WTC11 (cell line): ENCODE data around the gene REX1BD. TPM values are rescaled to one million over a fixed set of nuclear protein-coding genes. Genes with fewer than 3 reads are reported as not detected.

Source experiments
- ATF6 ChIP-seq: sonication (generic); formaldehyde crosslinking; IDR thresholded peaks from 2 replicates; pipeline ENCODE4 v1.8.1; 2023; ENCODE audit warnings: mild to moderate bottlenecking, missing genetic modification reagents
- E2F1 ChIP-seq: sonication (generic); formaldehyde crosslinking; IDR thresholded peaks from 2 replicates; pipeline ENCODE4 v1.8.0; 2022; ENCODE audit warnings: mild to moderate bottlenecking, missing genetic modification reagents
- ELF4 ChIP-seq: sonication (generic); formaldehyde crosslinking; IDR thresholded peaks from 2 replicates; pipeline ENCODE4 v1.8.1; 2022; ENCODE audit warnings: low read depth, mild to moderate bottlenecking, moderate library complexity, missing genetic modification reagents
- GABPB1 ChIP-seq: sonication (generic); formaldehyde crosslinking; IDR thresholded peaks from 2 replicates; pipeline ENCODE4 v1.8.1; 2023; ENCODE audit warnings: mild to moderate bottlenecking, missing genetic modification reagents
- GTF2I ChIP-seq: fragments of 250-450 bp; sonication (Bioruptor Pico); conservative IDR thresholded peaks from 2 replicates; pipeline ENCODE4 v1.4.0; 2021; ENCODE audit warnings: mild to moderate bottlenecking
- HMGXB4 ChIP-seq: sonication (generic); formaldehyde crosslinking; IDR thresholded peaks from 2 replicates; pipeline ENCODE4 v1.8.1; 2023; ENCODE audit warnings: mild to moderate bottlenecking, moderate library complexity, missing genetic modification reagents
- MLX ChIP-seq: sonication (generic); formaldehyde crosslinking; IDR thresholded peaks from 2 replicates; pipeline ENCODE4 v1.8.1; 2023; ENCODE audit warnings: mild to moderate bottlenecking, missing genetic modification reagents, moderate library complexity
- NR2C2 ChIP-seq: sonication (generic); formaldehyde crosslinking; IDR thresholded peaks from 2 replicates; pipeline ENCODE4 v1.8.0; 2022; ENCODE audit warnings: mild to moderate bottlenecking, missing genetic modification reagents
- SMAD3 ChIP-seq: sonication (generic); formaldehyde crosslinking; IDR thresholded peaks from 2 replicates; pipeline ENCODE4 v1.8.0; 2022; ENCODE audit warnings: missing genetic modification reagents, mild to moderate bottlenecking, borderline replicate concordance
- SOX15 ChIP-seq: fragments of 250-450 bp; sonication (Bioruptor Pico); IDR thresholded peaks from 2 replicates; pipeline ENCODE4 v1.9.0; 2021; ENCODE audit warnings: mild to moderate bottlenecking
- TP53 ChIP-seq: sonication (generic); formaldehyde crosslinking; IDR thresholded peaks from 2 replicates; pipeline ENCODE4 v1.8.1; 2023; ENCODE audit warnings: mild to moderate bottlenecking, missing genetic modification reagents
- ZMAT4 ChIP-seq: fragments of 250-450 bp; sonication (Bioruptor Pico); IDR thresholded peaks from 2 replicates; pipeline ENCODE4 v1.9.0; 2021; ENCODE audit warnings: mild to moderate bottlenecking
- ZNF219 ChIP-seq: sonication (generic); formaldehyde crosslinking; IDR thresholded peaks from 2 replicates; pipeline ENCODE4 v1.8.0; 2023; ENCODE audit warnings: missing genetic modification reagents, mild to moderate bottlenecking, borderline replicate concordance
- ZNF263 ChIP-seq: sonication (generic); formaldehyde crosslinking; IDR thresholded peaks from 2 replicates; pipeline ENCODE4 v1.8.1; 2022; ENCODE audit warnings: low read depth, mild to moderate bottlenecking, moderate library complexity, missing genetic modification reagents
- ZNF317 ChIP-seq: sonication (generic); formaldehyde crosslinking; IDR thresholded peaks from 2 replicates; pipeline ENCODE4 v1.8.1; 2023; ENCODE audit warnings: low read depth, mild to moderate bottlenecking, moderate library complexity, missing genetic modification reagents, borderline replicate concordance
- ZNF512 ChIP-seq: sonication (generic); formaldehyde crosslinking; IDR thresholded peaks from 2 replicates; pipeline ENCODE4 v1.8.1; 2022; ENCODE audit warnings: missing genetic modification reagents, borderline replicate concordance
- total RNA-seq: library from RNA; stranded (reverse); gene quantifications from 3 replicates; pipeline ENCODE4 v1.2.3, GENCODE V29; 2021
- TF ChIP-seq, protein P1 (sequence below): sonication (generic); formaldehyde crosslinking; IDR thresholded peaks from 2 replicates; pipeline ENCODE4 v1.8.0; 2022; ENCODE audit warnings: mild to moderate bottlenecking, missing genetic modification reagents
- TF ChIP-seq, protein P2 (sequence below): sonication (generic); formaldehyde crosslinking; IDR thresholded peaks from 2 replicates; pipeline ENCODE4 v1.8.0; 2022; ENCODE audit warnings: mild to moderate bottlenecking, missing genetic modification reagents
- TF ChIP-seq, protein P3 (sequence below): sonication (generic); formaldehyde crosslinking; IDR thresholded peaks from 2 replicates; pipeline ENCODE4 v1.8.1; 2022; ENCODE audit warnings: mild to moderate bottlenecking, moderate library complexity, missing genetic modification reagents
- TF ChIP-seq, protein P4 (sequence below): sonication (generic); formaldehyde crosslinking; IDR thresholded peaks from 2 replicates; pipeline ENCODE4 v1.8.1; 2023; ENCODE audit warnings: mild to moderate bottlenecking, missing genetic modification reagents, borderline replicate concordance

REX1BD gene
- total RNA-seq, 1 experiment from 2014 or later, result 90.2 TPM

DNA sequence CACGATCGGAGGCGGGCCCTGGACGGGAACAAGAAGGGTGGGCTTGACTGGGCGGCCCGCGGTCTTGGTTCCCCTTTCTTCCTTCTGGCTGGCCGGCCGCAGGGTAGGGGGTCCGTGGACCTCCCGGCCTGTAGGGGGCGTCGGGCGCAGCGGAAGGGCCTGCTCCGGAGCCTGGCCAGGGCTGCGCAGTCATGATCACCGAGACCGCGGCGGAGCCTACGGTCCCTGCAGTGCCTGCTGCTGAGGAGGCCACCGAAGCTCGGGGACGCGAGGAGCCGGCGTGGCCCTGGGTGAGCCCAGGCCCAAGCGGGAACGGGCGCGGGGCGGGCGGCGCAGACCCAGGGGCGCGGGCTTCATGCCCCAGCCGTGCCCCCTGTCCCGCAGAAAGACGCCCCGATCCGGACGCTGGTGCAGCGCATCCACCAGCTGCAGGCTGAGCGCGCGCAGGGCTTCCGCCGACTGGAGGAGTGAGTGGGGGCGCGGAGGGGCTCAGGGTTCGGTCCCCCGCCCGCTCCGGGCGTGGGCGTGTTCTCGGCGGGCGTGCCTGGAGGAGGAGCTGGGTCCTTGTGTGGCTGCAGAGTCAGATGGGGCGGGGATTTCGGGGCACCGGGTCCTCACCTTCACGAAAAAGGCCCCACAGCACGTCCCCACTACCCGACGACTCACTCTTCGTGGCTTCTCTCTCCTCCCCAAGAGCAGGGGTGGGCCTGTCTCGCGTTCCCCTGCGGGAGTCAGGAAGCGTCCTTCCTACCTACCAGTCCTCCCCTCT is at the start of gene REX1BD (continued):
- TF ChIP-seq ATF6 (CRISPR knock-in tag), result no peak
- TF ChIP-seq, protein P1, sequence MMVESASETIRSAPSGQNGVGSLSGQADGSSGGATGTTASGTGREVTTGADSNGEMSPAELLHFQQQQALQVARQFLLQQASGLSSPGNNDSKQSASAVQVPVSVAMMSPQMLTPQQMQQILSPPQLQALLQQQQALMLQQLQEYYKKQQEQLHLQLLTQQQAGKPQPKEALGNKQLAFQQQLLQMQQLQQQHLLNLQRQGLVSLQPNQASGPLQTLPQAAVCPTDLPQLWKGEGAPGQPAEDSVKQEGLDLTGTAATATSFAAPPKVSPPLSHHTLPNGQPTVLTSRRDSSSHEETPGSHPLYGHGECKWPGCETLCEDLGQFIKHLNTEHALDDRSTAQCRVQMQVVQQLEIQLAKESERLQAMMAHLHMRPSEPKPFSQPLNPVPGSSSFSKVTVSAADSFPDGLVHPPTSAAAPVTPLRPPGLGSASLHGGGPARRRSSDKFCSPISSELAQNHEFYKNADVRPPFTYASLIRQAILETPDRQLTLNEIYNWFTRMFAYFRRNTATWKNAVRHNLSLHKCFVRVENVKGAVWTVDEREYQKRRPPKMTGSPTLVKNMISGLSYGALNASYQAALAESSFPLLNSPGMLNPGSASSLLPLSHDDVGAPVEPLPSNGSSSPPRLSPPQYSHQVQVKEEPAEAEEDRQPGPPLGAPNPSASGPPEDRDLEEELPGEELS, result 0 out of 2 replicates have a peak, but pooled peaks have one; percentile 67
- 0 out of 2 replicates have a peak, but pooled peaks have one; percentile 39 for TF ChIP-seq NR2C2
- TF ChIP-seq, protein P2, sequence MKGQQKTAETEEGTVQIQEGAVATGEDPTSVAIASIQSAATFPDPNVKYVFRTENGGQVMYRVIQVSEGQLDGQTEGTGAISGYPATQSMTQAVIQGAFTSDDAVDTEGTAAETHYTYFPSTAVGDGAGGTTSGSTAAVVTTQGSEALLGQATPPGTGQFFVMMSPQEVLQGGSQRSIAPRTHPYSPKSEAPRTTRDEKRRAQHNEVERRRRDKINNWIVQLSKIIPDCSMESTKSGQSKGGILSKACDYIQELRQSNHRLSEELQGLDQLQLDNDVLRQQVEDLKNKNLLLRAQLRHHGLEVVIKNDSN (CRISPR knock-in tag), result 0 out of 2 replicates have a peak, but pooled peaks have one; percentile 49
- TF ChIP-seq ZNF219, result peak; percentile 85; the same call in 1 of the 2 replicates
- 0 out of 2 replicates have a peak, but pooled peaks have one; percentile 54 for TF ChIP-seq SMAD3 (CRISPR knock-in tag)
- TF ChIP-seq SOX15 (CRISPR knock-in tag), result no peak
- TF ChIP-seq GTF2I (CRISPR knock-in tag), result peak; percentile 91
- no peak for TF ChIP-seq MLX (CRISPR knock-in tag)
- no peak for TF ChIP-seq ZNF512 (CRISPR knock-in tag)
- peak; percentile 99 for TF ChIP-seq HMGXB4 (CRISPR knock-in tag)
- TF ChIP-seq ELF4 (CRISPR knock-in tag), result peak; percentile 91; the same call in 1 of the 2 replicates
- TF ChIP-seq, protein P3, sequence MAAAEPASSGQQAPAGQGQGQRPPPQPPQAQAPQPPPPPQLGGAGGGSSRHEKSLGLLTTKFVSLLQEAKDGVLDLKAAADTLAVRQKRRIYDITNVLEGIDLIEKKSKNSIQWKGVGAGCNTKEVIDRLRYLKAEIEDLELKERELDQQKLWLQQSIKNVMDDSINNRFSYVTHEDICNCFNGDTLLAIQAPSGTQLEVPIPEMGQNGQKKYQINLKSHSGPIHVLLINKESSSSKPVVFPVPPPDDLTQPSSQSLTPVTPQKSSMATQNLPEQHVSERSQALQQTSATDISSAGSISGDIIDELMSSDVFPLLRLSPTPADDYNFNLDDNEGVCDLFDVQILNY (CRISPR knock-in tag), result peak; percentile 90; the same call in 1 of the 2 replicates
- peak; percentile 53; the same call in 1 of the 2 replicates for TF ChIP-seq ZNF263 (CRISPR knock-in tag)
- no peak; the same call in 1 of the 2 replicates for TF ChIP-seq GABPB1 (CRISPR knock-in tag)
- TF ChIP-seq E2F1, result no peak
- TF ChIP-seq, protein P4, sequence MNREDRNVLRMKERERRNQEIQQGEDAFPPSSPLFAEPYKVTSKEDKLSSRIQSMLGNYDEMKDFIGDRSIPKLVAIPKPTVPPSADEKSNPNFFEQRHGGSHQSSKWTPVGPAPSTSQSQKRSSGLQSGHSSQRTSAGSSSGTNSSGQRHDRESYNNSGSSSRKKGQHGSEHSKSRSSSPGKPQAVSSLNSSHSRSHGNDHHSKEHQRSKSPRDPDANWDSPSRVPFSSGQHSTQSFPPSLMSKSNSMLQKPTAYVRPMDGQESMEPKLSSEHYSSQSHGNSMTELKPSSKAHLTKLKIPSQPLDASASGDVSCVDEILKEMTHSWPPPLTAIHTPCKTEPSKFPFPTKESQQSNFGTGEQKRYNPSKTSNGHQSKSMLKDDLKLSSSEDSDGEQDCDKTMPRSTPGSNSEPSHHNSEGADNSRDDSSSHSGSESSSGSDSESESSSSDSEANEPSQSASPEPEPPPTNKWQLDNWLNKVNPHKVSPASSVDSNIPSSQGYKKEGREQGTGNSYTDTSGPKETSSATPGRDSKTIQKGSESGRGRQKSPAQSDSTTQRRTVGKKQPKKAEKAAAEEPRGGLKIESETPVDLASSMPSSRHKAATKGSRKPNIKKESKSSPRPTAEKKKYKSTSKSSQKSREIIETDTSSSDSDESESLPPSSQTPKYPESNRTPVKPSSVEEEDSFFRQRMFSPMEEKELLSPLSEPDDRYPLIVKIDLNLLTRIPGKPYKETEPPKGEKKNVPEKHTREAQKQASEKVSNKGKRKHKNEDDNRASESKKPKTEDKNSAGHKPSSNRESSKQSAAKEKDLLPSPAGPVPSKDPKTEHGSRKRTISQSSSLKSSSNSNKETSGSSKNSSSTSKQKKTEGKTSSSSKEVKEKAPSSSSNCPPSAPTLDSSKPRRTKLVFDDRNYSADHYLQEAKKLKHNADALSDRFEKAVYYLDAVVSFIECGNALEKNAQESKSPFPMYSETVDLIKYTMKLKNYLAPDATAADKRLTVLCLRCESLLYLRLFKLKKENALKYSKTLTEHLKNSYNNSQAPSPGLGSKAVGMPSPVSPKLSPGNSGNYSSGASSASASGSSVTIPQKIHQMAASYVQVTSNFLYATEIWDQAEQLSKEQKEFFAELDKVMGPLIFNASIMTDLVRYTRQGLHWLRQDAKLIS, result 0 out of 2 replicates have a peak, but pooled peaks have one; percentile 32
- no peak for TF ChIP-seq ZMAT4 (CRISPR knock-in tag)
- peak; percentile 82 for TF ChIP-seq TP53 (CRISPR knock-in tag)
- TF ChIP-seq ZNF317, result peak; percentile 62; the same call in 1 of the 2 replicates
